CD8-positive, alpha-beta memory T cell (primary cell): Measurements from ENCODE around the gene WDR33. TPM values are rescaled to one million over a fixed set of nuclear protein-coding genes. Genes with fewer than 3 reads are reported as not detected.

Experiments
- CTCF ChIA-PET: fragments of 350-600 bp; sonication (Branson Sonifier 250); formaldehyde crosslinking; loops from one replicate; lab custom pipeline; 2021; ENCODE audit warnings: antibody characterized with exemption; lab: Charles Lee
- POLR2A ChIA-PET: fragments of 350-600 bp; sonication (Branson Sonifier 250); formaldehyde crosslinking; loops from one replicate; lab custom pipeline; 2021; ENCODE audit warnings: antibody characterized with exemption; lab: Charles Lee
- DNase-seq, 5 donors: peaks; one replicate each; pipeline versions ENCODE4 v3.0.0 to v3.0.0-alpha.2; 2020 to 2022; ENCODE audit warnings: mixed read lengths in 1 of 5
- H3K27ac ChIP-seq: one replicate; pipeline ENCODE4 v1.7.0; 2013; ENCODE audit warnings: low read depth, mild to moderate bottlenecking, low read length, moderate library complexity
- H3K27me3 ChIP-seq: 2 replicates; pipeline ENCODE4 v1.7.0; 2013; ENCODE audit warnings: low read length, mild to moderate bottlenecking; ENCODE audit not compliant: insufficient read depth, poor library complexity, severe bottlenecking
- H3K36me3 ChIP-seq: 2 replicates; pipeline ENCODE4 v1.7.0; 2013; ENCODE audit warnings: mild to moderate bottlenecking, low read length, moderate library complexity; ENCODE audit not compliant: insufficient read depth
- H3K4me1 ChIP-seq: 2 replicates; pipeline ENCODE4 v1.7.0; 2013; ENCODE audit warnings: mild to moderate bottlenecking, low read length, moderate library complexity; ENCODE audit not compliant: insufficient read depth
- H3K4me3 ChIP-seq: 2 replicates; pipeline ENCODE4 v1.7.0; 2013; ENCODE audit warnings: mild to moderate bottlenecking, low read length
- H3K9me3 ChIP-seq: 2 replicates; pipeline ENCODE4 v1.7.0; 2013; ENCODE audit warnings: mild to moderate bottlenecking, low read length
- H3K27ac Mint-ChIP-seq, 8 donors: one replicate each; pipeline ENCODE4 v1.8.0; 2020 to 2021; ENCODE audit warnings: mixed read lengths in 8 of 8, mild to moderate bottlenecking in 6 of 8, inconsistent platforms in 3 of 8, moderate library complexity in 3 of 8
- H3K27me3 Mint-ChIP-seq, 2 donors: one replicate each; pipeline ENCODE4 v1.8.0; 2020 to 2021; ENCODE audit warnings: mixed read lengths in 2 of 2, mild to moderate bottlenecking in 1 of 2, moderate library complexity in 1 of 2
- H3K36me3 Mint-ChIP-seq, 3 donors: one replicate each; pipeline ENCODE4 v1.8.0; 2020 to 2021; ENCODE audit warnings: mixed read lengths in 3 of 3, inconsistent platforms in 1 of 3, mild to moderate bottlenecking in 1 of 3
- H3K4me1 Mint-ChIP-seq, 3 donors: one replicate each; pipeline ENCODE4 v1.8.0; 2020 to 2021; ENCODE audit warnings: mixed read lengths in 3 of 3, inconsistent platforms in 1 of 3, mild to moderate bottlenecking in 1 of 3
- H3K4me3 Mint-ChIP-seq, 7 donors: one replicate each; pipeline ENCODE4 v1.8.0; 2020 to 2021; ENCODE audit warnings: mixed read lengths in 7 of 7, mild to moderate bottlenecking in 6 of 7, moderate library complexity in 4 of 7, inconsistent platforms in 2 of 7
- H3K9me3 Mint-ChIP-seq, 5 donors: one replicate each; pipeline ENCODE4 v1.8.0; 2020 to 2022; ENCODE audit warnings: mixed read lengths in 5 of 5, mild to moderate bottlenecking in 3 of 5, moderate library complexity in 2 of 5, inconsistent platforms in 1 of 5
- polyA plus RNA-seq: library from polyadenylated mRNA; unstranded; fragments of 300-500 nt; fragmentation: Illumina TruSeq; gene quantifications from one replicate; pipeline ENCODE4 v1.2.3, GENCODE V29; 2021
- total RNA-seq, 2 experiments: library from RNA; stranded (reverse); gene quantifications; one replicate each; pipeline ENCODE4 v1.2.3, GENCODE V29; 2021

WDR33 gene
- total and polyA plus RNA-seq, 3 experiments from 2014 or later, result 51.6 to 88.1 (median 84.8) TPM

GRCh38 chr2:127651381-127651809 lies 159.6 kb downstream of the WDR33 start:
- ChIA-PET CTCF (interaction anchor here (1.0 kb wide), 1 partner anchor 60 kb away, joined by 4 read pairs; no protein-coding TSS in a partner anchor), POLR2A (no interaction called here)
- H3K27me3 ChIP-seq, result no peaks in the 10 kb centered on the region
- H3K4me1 Mint-ChIP-seq, result peaks cover 4 to 17% (median 7%) of the 10 kb centered on the region in 3 donors
- no peaks in the 10 kb centered on the region for H3K9me3 Mint-ChIP-seq
- H3K36me3 ChIP-seq, result no peaks in the 10 kb centered on the region
- H3K27ac Mint-ChIP-seq, result no peak overlapping the region
- no peak overlapping the region for H3K27ac ChIP-seq
- no peaks in the 10 kb centered on the region for H3K36me3 Mint-ChIP-seq
- no peak overlapping the region for H3K4me3 Mint-ChIP-seq
- H3K27me3 Mint-ChIP-seq, result peaks cover 3 to 5% of the 10 kb centered on the region in 2 donors
- H3K9me3 ChIP-seq, result no peaks in the 10 kb centered on the region
- H3K4me1 ChIP-seq, result peaks cover 10% of the 10 kb centered on the region
- H3K4me3 ChIP-seq, result no peak overlapping the region
- no peak for DNase-seq

Other genes starting within 250 kb of the WDR33 start
- not detected for gene GPR17, start 165.0 kb downstream of the WDR33 start, total RNA-seq
- not detected for gene GPR17, start 165.0 kb downstream of the WDR33 start, polyA plus RNA-seq
- gene LIMS2, start 135.6 kb downstream of the WDR33 start, total RNA-seq, result 1 to 10 TPM; 5.9 to 6.1 TPM
- gene LIMS2, start 135.6 kb downstream of the WDR33 start, polyA plus RNA-seq, result 3.1 TPM
- 1 to 10 TPM; 4.6 to 5.5 TPM for gene SFT2D3, start 109.7 kb downstream of the WDR33 start, total RNA-seq
- gene SFT2D3, start 109.7 kb downstream of the WDR33 start, polyA plus RNA-seq, result 0.31 TPM
- gene POLR2D, start 47.0 kb upstream of the WDR33 start, total RNA-seq, result 10 to 100 TPM; 92.3 to 96.4 TPM
- 38.7 TPM for gene POLR2D, start 47.0 kb upstream of the WDR33 start, polyA plus RNA-seq
- gene AMMECR1L, start 74.8 kb upstream of the WDR33 start, total RNA-seq, result 10 to 100 TPM; 23.4 to 24.0 TPM
- gene AMMECR1L, start 74.8 kb upstream of the WDR33 start, polyA plus RNA-seq, result 8.7 TPM
- gene SAP130, start 216.9 kb upstream of the WDR33 start, total RNA-seq, result 10 to 100 TPM; 22.3 to 22.9 TPM
- gene SAP130, start 216.9 kb upstream of the WDR33 start, polyA plus RNA-seq, result 10.6 TPM